Measurements from ENCODE around the gene KITLG. TPM values are rescaled to one million over a fixed set of nuclear protein-coding genes. Genes with fewer than 3 reads are reported as not detected.

The KITLG gene
- total RNA-seq, 1 experiment from 2014 or later: 11.7 TPM

- no peaks in the 10 kb centered on the region for H3K9me3 ChIP-seq (ENCODE audit: control insufficient read depth, low read depth, low read length)
- Mint-ChIP-seq H3K36me3 (ENCODE audit: insufficient read depth in 1 of 3, low read depth in 3 of 3) (no peaks in the 10 kb centered on the region), H3K4me1 (peaks cover 7 to 34% of the 10 kb centered on the region in 2 experiments), H3K27me3 (ENCODE audit: low read depth) (no peaks in the 10 kb centered on the region), H3K4me3 (no peak overlapping the region), H3K9me3 (no peaks in the 10 kb centered on the region), H3K27ac (0 out of 7 replicates have a peak overlapping the region, but pooled peaks of 1 of the 3 experiments have one; percentile 17)
- no peaks in the 10 kb centered on the region for H3K23me2 ChIP-seq (ENCODE audit: insufficient read length, low read depth, low read length, poor library complexity, severe bottlenecking)
- H3T11ph ChIP-seq (ENCODE audit: low read length): no peak overlapping the region
- no peak overlapping the region for H2BK5ac ChIP-seq (ENCODE audit: insufficient read length, low read length)
- no peak overlapping the region for H3K4ac ChIP-seq (ENCODE audit: low read depth, low read length)
- no peak overlapping the region for H2BK120ac ChIP-seq (ENCODE audit: low read depth, low read length, poor library complexity, severe bottlenecking)
- no peak overlapping the region for H2AK5ac ChIP-seq (ENCODE audit: insufficient read length, low read length)
- H3K27ac ChIP-seq (ENCODE audit: insufficient read length, low read depth, low read length): no peak overlapping the region
- H2BK20ac ChIP-seq (ENCODE audit: low read depth, low read length, poor library complexity, severe bottlenecking): no peak overlapping the region
- no peak overlapping the region for H4K8ac ChIP-seq (replicated peaks; ENCODE audit: insufficient read length, low read depth, low read length)
- no peak overlapping the region for H3K18ac ChIP-seq (ENCODE audit: insufficient read length, low read depth, low read length)
- H2BK12ac ChIP-seq (ENCODE audit: insufficient read length, low read depth, low read length): no peak overlapping the region
- no peaks in the 10 kb centered on the region for H3K27me3 ChIP-seq (ENCODE audit: insufficient read depth, low read length)
- H4K20me1 ChIP-seq (ENCODE audit: control insufficient read depth, insufficient read depth, insufficient read length): no peaks in the 10 kb centered on the region
- DNase-seq: no peak
- H3K23ac ChIP-seq (ENCODE audit: insufficient read length, low read depth, low read length): no peak overlapping the region
- no peak overlapping the region for H2AFZ ChIP-seq (ENCODE audit: low read length)
- no peak overlapping the region for H4K5ac ChIP-seq (ENCODE audit: insufficient read length, low read depth, low read length)
- WGBS (ENCODE audit: extremely low coverage, insufficient read length, low lambda C conversion rate): no CpG with 5 or more reads among the region's 3 CpGs
- no peak overlapping the region for H3K14ac ChIP-seq (ENCODE audit: insufficient read depth, low read length)
- TF ChIP-seq, protein P1, sequence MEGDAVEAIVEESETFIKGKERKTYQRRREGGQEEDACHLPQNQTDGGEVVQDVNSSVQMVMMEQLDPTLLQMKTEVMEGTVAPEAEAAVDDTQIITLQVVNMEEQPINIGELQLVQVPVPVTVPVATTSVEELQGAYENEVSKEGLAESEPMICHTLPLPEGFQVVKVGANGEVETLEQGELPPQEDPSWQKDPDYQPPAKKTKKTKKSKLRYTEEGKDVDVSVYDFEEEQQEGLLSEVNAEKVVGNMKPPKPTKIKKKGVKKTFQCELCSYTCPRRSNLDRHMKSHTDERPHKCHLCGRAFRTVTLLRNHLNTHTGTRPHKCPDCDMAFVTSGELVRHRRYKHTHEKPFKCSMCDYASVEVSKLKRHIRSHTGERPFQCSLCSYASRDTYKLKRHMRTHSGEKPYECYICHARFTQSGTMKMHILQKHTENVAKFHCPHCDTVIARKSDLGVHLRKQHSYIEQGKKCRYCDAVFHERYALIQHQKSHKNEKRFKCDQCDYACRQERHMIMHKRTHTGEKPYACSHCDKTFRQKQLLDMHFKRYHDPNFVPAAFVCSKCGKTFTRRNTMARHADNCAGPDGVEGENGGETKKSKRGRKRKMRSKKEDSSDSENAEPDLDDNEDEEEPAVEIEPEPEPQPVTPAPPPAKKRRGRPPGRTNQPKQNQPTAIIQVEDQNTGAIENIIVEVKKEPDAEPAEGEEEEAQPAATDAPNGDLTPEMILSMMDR (conservative IDR thresholded peaks at IDR 0.05): no peak
- no peaks in the 10 kb centered on the region for H3K79me2 ChIP-seq (ENCODE audit: insufficient read depth, low read length)
- no peaks in the 10 kb centered on the region for H3K79me1 ChIP-seq (ENCODE audit: insufficient read depth, low read depth, low read length, poor library complexity, severe bottlenecking)
- H3K4me1 ChIP-seq (ENCODE audit: insufficient read depth, low read length): peaks cover under 1% of the 10 kb centered on the region; the same call in 1 of the 2 replicates
- no peak overlapping the region for H3K56ac ChIP-seq (ENCODE audit: insufficient read length, low read depth, low read length)
- H4K91ac ChIP-seq (ENCODE audit: insufficient read length, low read depth, low read length): no peak overlapping the region
- no peak overlapping the region for H3K9ac ChIP-seq (ENCODE audit: extremely low read depth, insufficient read length, low read length)
- no peak overlapping the region for H3K4me2 ChIP-seq (ENCODE audit: insufficient read depth, insufficient read length, low read length)
- no peak overlapping the region for H2BK15ac ChIP-seq (ENCODE audit: low read depth, low read length)
These were observed 26.2 kb downstream of the KITLG start for GRCh38 chr12:88553941-88554658.

Data from H9 (cell line).